ENCODE data around the gene ALOX15B.

Gene ALOX15B

DNA sequence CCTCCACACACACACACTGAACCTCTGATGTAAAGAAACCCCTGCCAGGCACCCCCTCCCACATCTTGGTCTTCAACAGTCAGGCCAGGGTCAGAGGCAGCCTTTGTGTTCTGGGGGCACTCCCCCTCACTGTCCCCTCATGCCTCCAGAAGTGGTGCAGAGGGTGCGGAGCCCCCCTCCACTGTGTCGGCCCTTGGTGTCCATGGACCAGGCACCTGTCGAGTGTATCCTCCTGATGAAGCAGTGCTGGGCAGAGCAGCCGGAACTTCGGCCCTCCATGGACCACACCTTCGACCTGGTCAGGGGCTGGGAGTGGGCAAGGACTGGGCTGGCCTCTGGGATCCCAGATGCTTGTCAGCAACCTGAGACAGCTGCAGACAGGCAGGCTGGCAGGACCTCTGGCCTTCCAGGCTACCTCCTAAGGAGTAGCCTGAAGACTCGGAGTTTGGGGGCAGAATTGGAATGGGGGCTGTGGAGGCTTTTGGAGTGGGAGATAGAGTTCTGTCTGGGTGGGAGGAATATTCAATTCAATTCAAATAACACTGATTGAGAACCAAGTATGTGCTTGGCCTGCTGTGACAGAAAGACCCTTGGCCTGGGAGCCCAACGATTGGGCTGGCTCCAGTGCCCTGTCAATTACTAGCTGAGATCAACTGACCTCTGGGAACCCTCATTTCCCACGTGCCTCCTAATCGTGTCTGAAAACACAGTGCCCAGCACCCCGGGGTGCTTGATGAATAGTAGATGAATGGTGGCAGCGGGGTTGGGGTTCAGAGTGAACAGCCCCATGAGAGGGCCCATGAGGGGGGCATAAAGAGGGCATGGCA, 24.9 kb upstream of the ALOX15B start:
- no peak for DNase-seq

DNA sequence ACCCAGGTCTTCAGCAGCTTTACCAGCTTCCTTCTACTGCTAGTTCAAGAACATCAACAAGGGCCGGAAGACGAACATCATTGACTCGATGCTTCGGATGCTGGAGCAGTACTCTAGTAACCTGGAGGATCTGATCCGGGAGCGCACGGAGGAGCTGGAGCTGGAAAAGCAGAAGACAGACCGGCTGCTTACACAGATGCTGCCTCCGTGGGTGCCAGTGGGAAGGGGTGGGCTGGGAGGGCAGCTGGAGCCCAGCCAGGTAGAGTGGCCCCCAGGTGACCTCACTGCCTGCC, 24.4 kb upstream of the ALOX15B start:
- DNase-seq = no peak

- DNase-seq = no peak
Observed at GRCh38 chr17:8015236-8015956, 23.5 kb upstream of the ALOX15B start.

DNA sequence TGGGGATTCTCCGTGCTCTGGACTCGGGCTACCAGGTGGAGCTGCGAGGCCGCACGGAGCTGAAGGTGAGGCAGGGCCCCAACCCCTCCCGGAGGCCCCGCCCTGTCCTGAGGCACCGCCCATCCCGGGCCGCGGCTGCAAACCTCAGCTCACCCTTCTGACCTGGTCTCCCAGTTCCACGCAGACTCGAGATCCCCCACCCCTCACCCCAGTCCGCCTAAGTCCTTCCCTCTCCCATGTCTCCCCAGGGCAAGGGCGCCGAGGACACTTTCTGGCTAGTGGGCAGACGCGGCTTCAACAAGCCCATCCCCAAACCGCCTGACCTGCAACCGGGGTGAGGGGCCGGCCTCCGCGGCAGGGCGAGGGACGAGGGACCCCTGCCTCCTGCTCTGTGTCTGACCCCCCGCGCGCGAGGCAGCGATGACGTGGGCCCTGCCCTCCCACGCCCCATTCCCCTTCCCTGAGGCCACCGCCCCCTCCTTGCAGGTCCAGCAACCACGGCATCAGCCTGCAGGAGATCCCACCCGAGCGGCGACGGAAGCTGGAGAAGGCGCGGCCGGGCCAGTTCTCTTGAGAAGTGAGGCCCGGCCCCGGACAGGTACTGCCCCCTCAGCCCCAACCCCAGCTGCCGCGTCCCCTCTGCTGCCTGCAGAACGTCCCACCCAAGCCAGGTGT, 22.8 kb upstream of the ALOX15B start:
- DNase-seq = peak in 1 of 2 donors; percentile 14

DNA sequence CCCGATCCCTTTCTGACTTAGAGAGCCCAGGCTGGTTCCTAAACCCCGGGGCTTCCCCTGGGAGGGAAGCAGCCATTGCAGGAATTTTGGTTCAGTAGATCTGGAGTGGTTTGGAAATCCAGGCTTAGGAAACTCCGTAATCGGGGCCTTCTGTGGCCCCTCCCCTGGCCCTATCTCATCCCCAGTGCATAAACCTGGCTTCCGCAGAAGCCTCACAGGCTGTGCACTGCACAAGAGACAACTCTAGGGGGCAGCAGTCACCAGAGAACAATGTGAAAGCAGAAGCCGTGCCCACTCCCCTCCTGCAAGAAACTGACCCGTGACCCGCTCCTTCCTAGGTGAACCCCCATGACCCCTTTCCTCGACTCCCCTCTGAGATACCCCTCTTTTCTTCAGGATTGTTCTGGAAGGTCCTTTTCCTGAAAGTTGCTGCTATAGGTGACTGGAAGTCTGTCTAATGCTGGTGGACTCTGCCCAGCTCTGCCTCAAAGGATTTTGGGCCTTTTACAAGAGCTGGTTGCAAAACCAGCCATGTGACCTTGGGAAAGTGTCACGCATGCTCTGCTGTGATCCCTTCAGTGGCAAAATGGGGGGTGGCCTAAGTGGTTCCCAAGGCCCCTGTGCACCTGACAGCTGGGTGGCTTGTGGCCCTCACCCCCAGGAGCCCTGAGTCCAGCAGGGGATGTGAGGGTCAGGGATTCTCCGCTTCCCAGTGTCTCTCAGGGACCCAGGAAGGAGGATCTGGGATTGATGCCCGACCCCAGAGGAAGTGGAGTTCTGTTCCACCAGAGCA, 22.0 kb upstream of the ALOX15B start:
- DNase-seq = peak; percentile 85 to 87

DNA sequence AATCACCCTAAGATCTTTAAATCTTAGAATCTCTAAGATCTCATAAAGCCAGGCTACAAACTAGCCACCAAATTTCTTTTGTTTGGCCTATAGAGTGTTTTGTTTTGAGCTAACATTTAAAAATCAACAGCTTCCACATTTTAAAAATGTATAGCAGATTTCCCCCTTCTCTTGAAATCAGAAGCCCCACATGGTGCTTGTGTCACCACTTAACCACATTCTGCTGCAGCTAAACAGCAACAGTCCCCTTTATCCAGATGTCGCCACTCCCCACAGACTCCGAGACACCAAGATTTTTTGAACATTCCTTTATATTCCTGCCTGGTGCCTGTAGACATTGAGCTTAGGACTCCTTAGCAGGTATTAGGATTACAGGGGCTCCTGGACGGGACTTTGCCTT, 20.4 kb upstream of the ALOX15B start:
- peak; percentile 73 to 78 for DNase-seq

GRCh38 chr17:8019166-8019565, 19.7 kb upstream of the ALOX15B start:
- no peak for DNase-seq

GRCh38 chr17:8019665-8020650, 18.9 kb upstream of the ALOX15B start:
- peak; percentile 24 to 47 for DNase-seq

DNA sequence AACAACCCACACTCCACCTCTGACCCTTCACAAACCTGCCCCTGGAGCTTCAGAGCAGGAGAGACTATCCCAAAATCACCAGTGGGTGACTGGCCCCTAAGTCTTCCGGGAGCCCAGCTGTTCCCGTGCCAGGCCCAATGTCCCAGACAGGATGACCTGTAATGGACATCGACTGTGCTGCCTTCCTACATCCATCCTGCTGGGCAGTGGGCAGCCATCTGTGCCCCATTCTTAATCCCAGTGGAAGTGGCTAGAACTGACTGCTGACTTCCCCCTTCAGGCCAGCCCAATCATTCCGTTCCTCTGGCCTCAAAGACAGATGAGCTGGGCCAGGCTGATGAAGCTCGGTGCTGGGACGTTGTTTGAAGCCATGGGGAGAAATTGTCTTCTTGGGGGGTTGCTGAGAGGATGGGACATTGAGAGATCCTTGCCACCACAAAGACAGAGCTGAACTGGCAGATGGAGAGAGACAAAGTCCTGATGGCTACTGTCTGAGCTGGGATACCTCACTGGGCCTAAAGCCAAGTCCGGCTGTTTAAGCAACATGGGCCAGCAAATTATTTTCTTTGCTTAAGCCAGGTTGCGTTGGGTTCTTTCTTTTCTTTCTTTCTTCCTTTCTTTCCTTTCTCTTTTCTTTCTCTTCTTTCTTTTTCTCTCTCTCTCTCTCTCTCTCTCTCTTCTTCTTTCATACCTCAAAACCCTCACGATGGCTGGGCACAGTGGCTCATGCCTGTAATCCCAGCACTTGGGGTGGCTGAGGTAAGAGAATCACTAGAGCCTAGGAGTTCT, 17.9 kb upstream of the ALOX15B start:
- no peak for DNase-seq

DNA sequence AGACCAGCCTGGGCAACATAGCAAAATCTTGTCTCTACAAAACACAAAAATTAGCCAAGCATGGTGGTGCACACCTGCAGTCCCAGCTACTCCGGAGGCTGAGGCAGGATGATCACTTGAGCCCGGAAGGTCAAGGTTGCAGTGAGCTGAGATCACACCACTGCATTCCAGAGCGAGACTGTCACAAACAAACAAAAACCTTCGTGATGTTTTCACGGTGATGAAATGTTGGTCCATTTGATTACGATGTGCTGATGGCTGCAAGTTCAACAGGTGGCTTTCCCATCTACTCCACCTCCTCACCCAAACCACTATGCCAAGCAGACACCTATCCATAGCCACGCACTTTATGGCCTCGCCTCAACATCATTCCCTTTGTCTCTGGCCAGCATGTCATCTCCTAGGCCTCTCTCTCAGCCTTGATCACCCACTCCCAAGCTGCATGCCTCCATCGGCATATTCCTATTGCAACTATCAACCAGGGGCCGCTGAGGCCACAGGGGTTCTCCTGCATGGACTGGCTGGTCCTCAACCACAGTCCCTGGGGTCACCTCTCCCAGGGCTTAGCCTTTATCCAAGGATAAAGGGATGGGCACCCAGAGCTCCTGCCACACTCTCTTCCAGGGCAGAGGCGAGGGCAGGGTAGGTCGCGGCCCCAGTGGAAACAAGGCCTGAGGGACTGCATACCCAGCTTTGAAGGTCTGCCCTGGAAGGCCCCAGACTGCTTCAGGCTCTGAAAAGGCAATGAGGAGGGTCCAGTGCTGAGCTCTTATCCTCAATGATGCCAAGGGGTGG, 17.1 kb upstream of the ALOX15B start:
- no peak for DNase-seq

DNA sequence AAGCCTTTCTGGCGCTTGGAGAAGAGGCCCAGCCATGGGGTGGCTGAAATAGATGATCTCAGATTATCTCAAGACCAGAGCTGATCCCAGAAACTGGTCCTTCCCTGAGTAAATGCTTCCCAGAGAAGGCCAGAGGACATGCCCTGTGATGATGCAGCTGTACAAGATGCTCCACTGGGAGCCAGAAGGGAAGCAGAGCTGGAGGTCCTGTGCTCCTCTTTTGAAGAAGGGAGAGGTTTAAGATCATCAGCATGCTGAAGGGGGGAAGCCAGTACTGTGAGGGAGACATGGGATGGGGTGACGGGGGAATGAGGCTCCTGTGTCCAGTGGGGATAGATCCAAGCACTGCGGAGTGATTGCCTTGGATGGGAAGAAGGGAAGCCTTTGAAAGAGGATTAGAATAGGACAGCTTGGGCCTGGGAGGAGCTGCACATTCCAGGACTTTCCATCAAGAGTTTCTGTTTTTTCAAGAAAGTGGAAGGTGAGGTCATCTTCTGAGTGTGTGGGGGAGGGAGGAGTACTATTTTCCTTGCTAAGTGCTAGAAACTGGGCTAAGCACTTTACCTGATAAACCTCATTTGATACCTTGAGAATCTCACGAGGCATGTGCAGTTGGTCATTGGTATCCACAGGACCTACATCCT, 16.4 kb upstream of the ALOX15B start:
- peak in 1 of 2 donors; percentile 13 for DNase-seq

DNA sequence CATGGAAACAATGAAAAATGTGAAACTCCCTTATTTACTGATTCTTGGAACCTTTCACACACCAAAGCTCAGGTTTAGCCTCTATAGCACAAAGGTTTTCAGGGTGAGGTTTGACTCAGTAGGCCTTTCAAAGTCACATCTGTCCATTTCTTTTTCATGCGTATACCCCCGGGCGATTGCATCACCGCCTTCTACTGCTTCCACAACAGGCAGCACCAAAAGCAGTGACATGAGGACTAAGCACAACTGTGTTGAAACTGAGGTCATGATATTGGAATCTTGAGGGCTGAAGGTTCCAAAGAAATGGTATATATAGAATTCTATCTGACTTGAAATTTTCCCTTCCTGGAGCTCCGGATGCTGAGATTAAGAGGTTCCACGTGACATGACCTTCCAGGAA, 14.7 kb upstream of the ALOX15B start:
- DNase-seq = peak; percentile 32 to 49

- DNase-seq = no peak
Observed at GRCh38 chr17:8025176-8025911, 13.5 kb upstream of the ALOX15B start.

- DNase-seq = no peak
Observed at GRCh38 chr17:8029121-8029520, 9.7 kb upstream of the ALOX15B start.

DNA sequence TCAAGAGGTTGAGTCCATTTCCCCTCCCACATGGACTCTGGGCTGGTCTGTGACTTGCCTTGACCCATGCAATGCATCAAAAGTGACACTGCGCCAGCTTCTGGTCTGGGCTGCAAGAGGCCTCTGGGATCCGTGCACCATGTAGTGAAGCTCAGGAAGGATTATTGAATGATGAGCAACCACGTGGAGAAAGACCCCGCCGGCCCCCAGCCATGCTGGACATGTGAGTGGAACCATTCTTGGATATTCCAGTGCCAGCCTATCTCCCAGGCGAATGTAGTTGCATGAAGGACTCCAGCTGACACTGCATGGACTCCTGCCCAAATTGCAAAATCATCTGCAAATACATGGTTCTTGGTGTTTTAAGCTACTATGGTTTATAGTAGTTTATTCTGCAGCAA, 7.6 kb upstream of the ALOX15B start:
- DNase-seq = no peak

DNA sequence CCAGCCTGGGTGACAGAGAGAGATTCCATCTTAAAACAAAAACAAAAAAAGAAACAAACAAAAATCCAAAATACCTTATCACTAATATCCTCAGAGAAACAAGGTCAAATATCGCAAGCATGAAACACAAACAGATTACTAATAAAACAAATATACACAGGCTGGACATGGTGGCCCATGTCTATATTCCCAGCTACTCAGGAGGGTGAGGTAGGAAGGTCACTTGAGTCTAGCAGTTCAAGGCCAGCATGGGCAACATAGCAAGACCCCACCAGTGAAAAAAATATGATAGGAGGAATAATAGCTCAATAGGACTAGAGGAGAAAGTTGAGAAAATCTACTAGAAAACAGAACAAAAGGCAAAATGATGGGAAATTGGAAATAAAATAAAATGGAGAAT, 6.9 kb upstream of the ALOX15B start:
- no peak for DNase-seq

- DNase-seq = no peak
Observed at GRCh38 chr17:8032442-8032841, 6.4 kb upstream of the ALOX15B start.

- DNase-seq = no peak
Observed at GRCh38 chr17:8039611-8040168, 831 bp downstream of the ALOX15B start.
